Measurements from ENCODE around the gene KIAA1755.

Gene KIAA1755

GRCh38 chr20:38241201-38241600, 19.3 kb downstream of the KIAA1755 start:
- no peak for DNase-seq (ENCODE audit: low read depth)

GRCh38 chr20:38239441-38239840, 21.1 kb downstream of the KIAA1755 start:
- no peak for DNase-seq (ENCODE audit: low read depth)

GRCh38 chr20:38238829-38239228, 21.7 kb downstream of the KIAA1755 start:
- no peak for DNase-seq (ENCODE audit: low read depth)

- no peak for DNase-seq (ENCODE audit: low read depth)
These were observed 23.2 kb downstream of the KIAA1755 start for GRCh38 chr20:38237381-38237780.

- no peak for DNase-seq (ENCODE audit: low read depth)
These were observed 28.9 kb downstream of the KIAA1755 start for GRCh38 chr20:38231531-38232121.

- no peak for DNase-seq (ENCODE audit: low read depth)
These were observed 29.5 kb downstream of the KIAA1755 start for GRCh38 chr20:38230957-38231526.

GRCh38 chr20:38230253-38230551, 30.3 kb downstream of the KIAA1755 start:
- DNase-seq (ENCODE audit: low read depth), result no peak

GRCh38 chr20:38229376-38230252, 30.9 kb downstream of the KIAA1755 start:
- DNase-seq (ENCODE audit: low read depth), result no peak

- DNase-seq (ENCODE audit: low read depth), result no peak
These were observed 32.1 kb downstream of the KIAA1755 start for GRCh38 chr20:38228436-38228835.

GRCh38 chr20:38227420-38228360, 32.8 kb downstream of the KIAA1755 start:
- DNase-seq (ENCODE audit: low read depth), result no peak

GRCh38 chr20:38226553-38226952, 34.0 kb downstream of the KIAA1755 start:
- no peak for DNase-seq (ENCODE audit: low read depth)

GRCh38 chr20:38225900-38226263, 34.7 kb downstream of the KIAA1755 start:
- no peak for DNase-seq (ENCODE audit: low read depth)

GRCh38 chr20:38225240-38225899, 35.2 kb downstream of the KIAA1755 start:
- no peak for DNase-seq (ENCODE audit: low read depth)

GRCh38 chr20:38224531-38224930, 36.0 kb downstream of the KIAA1755 start:
- no peak for DNase-seq (ENCODE audit: low read depth)

GRCh38 chr20:38223743-38224100, 36.8 kb downstream of the KIAA1755 start:
- DNase-seq (ENCODE audit: low read depth), result no peak

- DNase-seq (ENCODE audit: low read depth), result no peak
These were observed 37.4 kb downstream of the KIAA1755 start for GRCh38 chr20:38222923-38223742.

- DNase-seq (ENCODE audit: low read depth), result peak; percentile 44
These were observed 38.2 kb downstream of the KIAA1755 start for GRCh38 chr20:38222231-38222922.

GRCh38 chr20:38221119-38221589, 39.4 kb downstream of the KIAA1755 start:
- DNase-seq (ENCODE audit: low read depth), result peak; percentile 49

- DNase-seq (ENCODE audit: low read depth), result no peak
These were observed 39.9 kb downstream of the KIAA1755 start for GRCh38 chr20:38220587-38221118.
